ENCODE measurements around the gene RPUSD1. TPM values are rescaled to one million over a fixed set of nuclear protein-coding genes. Genes with fewer than 3 reads are reported as not detected.

Gene RPUSD1
- total RNA-seq, 1 experiment from 2014 or later, result 53.3 TPM

DNA sequence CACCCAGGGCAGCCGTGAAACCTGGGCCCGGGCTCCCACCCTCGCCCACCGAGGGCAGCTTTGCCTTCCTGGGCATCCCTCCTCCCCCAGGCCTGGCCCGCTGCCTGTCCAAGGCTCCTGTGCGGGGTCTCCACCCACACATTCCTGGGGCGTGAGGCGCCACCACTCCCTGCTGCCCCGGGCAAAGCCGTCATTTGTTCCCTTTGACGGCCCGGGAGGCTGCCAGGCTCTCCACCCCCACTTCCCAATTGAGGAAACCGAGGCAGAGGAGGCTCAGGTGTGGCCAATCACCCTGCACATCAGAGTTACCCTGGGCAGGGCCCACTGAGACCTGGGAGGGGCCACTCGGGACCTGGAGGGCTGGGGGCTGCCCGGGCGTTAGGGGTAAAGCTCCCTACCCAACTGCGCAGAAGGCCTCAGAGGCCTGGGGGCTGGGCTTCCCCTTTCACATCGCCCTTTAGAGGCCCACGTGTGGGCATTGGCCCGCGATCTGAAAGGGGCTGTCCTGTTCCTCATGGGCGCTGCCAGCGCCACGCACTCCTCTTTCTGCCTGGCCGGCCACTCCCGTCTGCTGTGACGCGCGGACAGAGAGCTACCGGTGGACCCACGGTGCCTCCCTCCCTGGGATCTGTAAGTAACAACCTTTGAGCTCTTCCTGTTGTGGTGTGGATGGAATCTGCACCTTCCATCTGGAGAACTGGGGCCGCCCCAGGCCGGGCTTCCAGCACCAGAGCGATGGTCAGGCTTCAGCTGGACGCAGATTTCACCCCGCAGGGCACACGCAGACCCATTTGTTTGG lies 27.4 kb downstream of the RPUSD1 start, which contains the start of gene MSLN:
TSS of gene MSLN (plus strand) at position 190 of the 799 bp plus-strand sequence. CDS start 1,947 bp downstream, outside the sequence.
- TF ChIP-seq, protein P1, sequence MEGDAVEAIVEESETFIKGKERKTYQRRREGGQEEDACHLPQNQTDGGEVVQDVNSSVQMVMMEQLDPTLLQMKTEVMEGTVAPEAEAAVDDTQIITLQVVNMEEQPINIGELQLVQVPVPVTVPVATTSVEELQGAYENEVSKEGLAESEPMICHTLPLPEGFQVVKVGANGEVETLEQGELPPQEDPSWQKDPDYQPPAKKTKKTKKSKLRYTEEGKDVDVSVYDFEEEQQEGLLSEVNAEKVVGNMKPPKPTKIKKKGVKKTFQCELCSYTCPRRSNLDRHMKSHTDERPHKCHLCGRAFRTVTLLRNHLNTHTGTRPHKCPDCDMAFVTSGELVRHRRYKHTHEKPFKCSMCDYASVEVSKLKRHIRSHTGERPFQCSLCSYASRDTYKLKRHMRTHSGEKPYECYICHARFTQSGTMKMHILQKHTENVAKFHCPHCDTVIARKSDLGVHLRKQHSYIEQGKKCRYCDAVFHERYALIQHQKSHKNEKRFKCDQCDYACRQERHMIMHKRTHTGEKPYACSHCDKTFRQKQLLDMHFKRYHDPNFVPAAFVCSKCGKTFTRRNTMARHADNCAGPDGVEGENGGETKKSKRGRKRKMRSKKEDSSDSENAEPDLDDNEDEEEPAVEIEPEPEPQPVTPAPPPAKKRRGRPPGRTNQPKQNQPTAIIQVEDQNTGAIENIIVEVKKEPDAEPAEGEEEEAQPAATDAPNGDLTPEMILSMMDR (conservative IDR thresholded peaks at IDR 0.05), result no peak
- no peak for TF ChIP-seq EZH2 (IDR thresholded peaks at IDR 0.05; ENCODE audit: low read depth)
- H3K36me3 ChIP-seq (ENCODE audit: low read depth), result no peaks in the 10 kb centered on the region
- ChIA-PET POLR2A (ENCODE audit: unreplicated experiment) (interaction anchor here (0.5 to 1.7 kb wide), 14 partner anchors 9 to 167 kb away, joined by 3 to 41 read pairs (median 4); partner anchors contain the start of genes ANTKMT, CHTF18 and RPUSD1), CTCF (interaction anchor here (0.5 to 2.1 kb wide), 5 partner anchors 20 to 48 kb away, joined by 3 to 7 read pairs (median 3); partner anchors contain the start of genes CHTF18, CIAO3 and RPUSD1)
- no peaks in the 10 kb centered on the region for H3K9me2 ChIP-seq (ENCODE audit: insufficient read depth)
- H3F3A ChIP-seq (ENCODE audit: insufficient read depth, low read depth), result peaks cover 2% of the 10 kb centered on the region; the same call in 1 of the 2 replicates
- peak within 1 kb of the TSS; percentile 51 for H3K4me2 ChIP-seq
- intact Hi-C loops (cut with micrococcal nuclease; ENCODE audit: unreplicated experiment), result loop anchor here (2.0 kb wide), 2 partner anchors 16 to 20 kb away; partner anchors contain the start of gene CIAO3
- peaks cover 16% of the 10 kb centered on the region for H3K4me1 ChIP-seq (replicated peaks; ENCODE audit: insufficient read depth)
- no peaks in the 10 kb centered on the region for H3K9me3 ChIP-seq (ENCODE audit: insufficient read depth, low read depth)
- no peak within 1 kb of the TSS for H3K4me3 ChIP-seq
- DNase-seq, result peak; percentile 51 to 92
- H4K20me1 ChIP-seq (ENCODE audit: insufficient read depth), result no peaks in the 10 kb centered on the region
- BruUV-seq (replicated peaks), result TSS peak; percentile 83
- H3K27ac ChIP-seq, result no peak within 1 kb of the TSS
- H2AFZ ChIP-seq, result no peak within 1 kb of the TSS
- no peaks in the 10 kb centered on the region for H3K27me3 ChIP-seq (ENCODE audit: insufficient read depth, low read depth)
- H3K79me2 ChIP-seq (ENCODE audit: low read depth), result no peaks in the 10 kb centered on the region

DNA sequence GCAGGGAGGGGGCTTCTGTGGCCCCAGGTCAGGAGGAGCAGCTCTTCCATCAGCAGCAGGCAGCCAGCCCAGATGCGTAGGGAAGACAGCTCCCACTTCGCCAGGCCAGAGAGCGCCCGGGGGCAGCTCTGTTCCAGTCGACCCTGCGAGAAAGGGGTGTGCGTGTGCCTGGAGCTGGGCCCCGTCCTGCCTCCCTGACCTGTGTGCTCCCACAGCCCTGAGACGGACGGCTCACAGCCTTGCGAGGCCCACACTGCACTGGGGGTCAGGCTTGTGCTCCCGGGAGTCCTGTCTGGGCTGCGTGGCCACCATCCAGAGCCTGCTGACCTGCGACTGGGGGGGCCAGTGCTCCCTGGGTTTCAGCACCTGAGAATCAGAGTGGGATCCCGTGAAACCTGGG lies 28.1 kb downstream of the RPUSD1 start:
- ChIA-PET CTCF (interaction anchor here (2.1 kb wide), 1 partner anchor 48 kb away, joined by 7 read pairs; no protein-coding TSS in a partner anchor), POLR2A (ENCODE audit: unreplicated experiment) (interaction anchor here (0.5 to 1.7 kb wide), 5 partner anchors 9 to 209 kb away, joined by 3 to 41 read pairs (median 4); partner anchors contain the start of genes ANTKMT, CHTF18 and RPUSD1)
- Histone ChIP-seq H3K4me2 (peak overlapping the region; percentile 51; the same call in 1 of the 2 replicates), H3K4me3 (no peak overlapping the region), H3F3A (ENCODE audit: insufficient read depth, low read depth) (peaks cover 4% of the 10 kb centered on the region; the same call in 1 of the 2 replicates), H3K27me3 (ENCODE audit: insufficient read depth, low read depth) (no peaks in the 10 kb centered on the region), H3K27ac (no peak overlapping the region), H3K79me2 (ENCODE audit: low read depth) (no peaks in the 10 kb centered on the region), H2AFZ (no peak overlapping the region), H4K20me1 (ENCODE audit: insufficient read depth) (no peaks in the 10 kb centered on the region), H3K36me3 (ENCODE audit: low read depth) (no peaks in the 10 kb centered on the region), H3K9me2 (ENCODE audit: insufficient read depth) (no peaks in the 10 kb centered on the region), H3K4me1 (replicated peaks; ENCODE audit: insufficient read depth) (peaks cover 16% of the 10 kb centered on the region), H3K9me3 (ENCODE audit: insufficient read depth, low read depth) (no peaks in the 10 kb centered on the region)
- DNase-seq, result no peak
- BruUV-seq (replicated peaks), result no TSS peak
- intact Hi-C loops (cut with micrococcal nuclease; ENCODE audit: unreplicated experiment), result loop anchor here (2.0 kb wide), 2 partner anchors 17 to 19 kb away; partner anchors contain the start of gene CIAO3
- TF ChIP-seq, protein P1 (conservative IDR thresholded peaks at IDR 0.05), result no peak
- TF ChIP-seq EZH2 (IDR thresholded peaks at IDR 0.05; ENCODE audit: low read depth), result no peak

DNA sequence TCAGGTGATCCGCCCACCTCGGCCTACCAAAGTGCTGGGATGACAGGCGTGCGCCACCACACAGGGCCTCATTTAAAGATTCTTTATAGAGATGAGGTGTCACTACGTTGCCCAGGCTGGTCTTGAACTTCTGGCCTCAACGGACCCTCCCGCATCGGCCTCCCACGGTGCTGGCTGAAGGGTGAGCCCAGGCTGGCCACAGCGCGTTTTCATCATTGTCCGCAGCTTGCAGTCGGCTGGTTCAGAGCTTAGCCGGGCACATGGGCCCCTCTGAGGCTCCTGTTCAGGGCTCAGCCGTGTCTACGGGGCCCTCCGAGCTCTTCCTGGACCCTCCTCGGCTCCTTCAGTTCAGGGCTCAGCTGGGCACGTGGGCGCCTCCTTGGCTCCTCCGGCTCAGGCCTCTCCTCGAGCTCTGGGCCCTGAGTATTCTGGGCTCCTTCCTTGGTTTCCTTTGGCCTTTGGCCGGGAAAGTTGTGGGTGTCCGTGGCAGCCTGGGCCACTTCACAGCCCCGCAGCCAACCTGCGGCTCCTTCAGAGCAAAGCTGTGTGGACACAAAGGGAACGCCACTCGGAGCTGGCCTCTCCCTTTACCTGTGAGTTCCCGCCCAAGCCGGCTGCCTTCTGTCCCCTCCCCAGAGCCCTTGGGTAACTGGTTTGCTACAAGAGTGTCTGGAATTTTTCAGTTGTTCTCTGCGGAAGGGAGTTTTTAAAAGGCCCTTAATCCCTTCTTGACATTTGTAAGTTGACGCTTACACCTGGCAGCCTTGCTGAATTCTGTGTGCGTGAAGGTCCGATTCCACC lies 28.9 kb downstream of the RPUSD1 start:
- Histone ChIP-seq H3K9me3 (ENCODE audit: insufficient read depth, low read depth) (no peaks in the 10 kb centered on the region), H3K79me2 (ENCODE audit: low read depth) (no peaks in the 10 kb centered on the region), H3K4me2 (no peak overlapping the region), H3K4me3 (no peak overlapping the region), H3K27ac (no peak overlapping the region), H4K20me1 (ENCODE audit: insufficient read depth) (no peaks in the 10 kb centered on the region), H3K9me2 (ENCODE audit: insufficient read depth) (no peaks in the 10 kb centered on the region), H2AFZ (no peak overlapping the region), H3K36me3 (ENCODE audit: low read depth) (no peaks in the 10 kb centered on the region), H3F3A (ENCODE audit: insufficient read depth, low read depth) (peaks cover 4% of the 10 kb centered on the region; the same call in 1 of the 2 replicates), H3K27me3 (ENCODE audit: insufficient read depth, low read depth) (no peaks in the 10 kb centered on the region), H3K4me1 (replicated peaks; ENCODE audit: insufficient read depth) (peaks cover 16% of the 10 kb centered on the region)
- CTCF ChIA-PET, result interaction anchor here (0.6 to 2.1 kb wide), 2 partner anchors 43 to 47 kb away, joined by 3 to 7 read pairs; no protein-coding TSS in a partner anchor
- intact Hi-C loops (cut with micrococcal nuclease; ENCODE audit: unreplicated experiment), result no loop called here
- BruUV-seq (replicated peaks), result TSS peak; percentile 58
- POLR2A ChIA-PET (ENCODE audit: unreplicated experiment), result interaction anchor here (0.6 to 1.7 kb wide), 3 partner anchors 10 to 86 kb away, joined by 3 to 41 read pairs (median 9); partner anchors contain the start of genes CHTF18 and RPUSD1
- TF ChIP-seq, protein P1 (conservative IDR thresholded peaks at IDR 0.05), result no peak
- no peak for TF ChIP-seq EZH2 (IDR thresholded peaks at IDR 0.05; ENCODE audit: low read depth)
- DNase-seq, result peak in 1 of 2 experiments; percentile 77

Data from PC-9 (cell line).